KOPT-K1 (cell line): Measurements from ENCODE around the gene SIGLEC10.
A peak's percentile ranks its signal among the peaks of the same experiment; 100 is the strongest.

Source experiments
- H3K27ac ChIP-seq: fragments of 200-600 bp; sonication (generic); 2 replicates; pipeline ENCODE4 v1.5.1; 2016; ENCODE audit warnings: antibody characterized with exemption, mild to moderate bottlenecking, low read depth, low read length; ENCODE audit not compliant: poor library complexity, severe bottlenecking
- H3K36me3 ChIP-seq: fragments of 200-600 bp; sonication (generic); 2 replicates; pipeline ENCODE4 v1.5.1; 2017; ENCODE audit warnings: antibody characterized with exemption, mild to moderate bottlenecking, low read length, moderate library complexity; ENCODE audit not compliant: insufficient read depth
- H3K9me3 ChIP-seq: fragments of 200-600 bp; sonication (generic); 2 replicates; pipeline ENCODE4 v1.5.1; 2017; ENCODE audit warnings: antibody characterized with exemption, low read length, mild to moderate bottlenecking; ENCODE audit not compliant: insufficient read depth, poor library complexity, severe bottlenecking

Gene SIGLEC10

GRCh38 chr19:51367565-51368365 lies 49.7 kb downstream of the SIGLEC10 start:
- Histone ChIP-seq H3K9me3 (no peaks in the 10 kb centered on the region), H3K36me3 (no peaks in the 10 kb centered on the region), H3K27ac (peak overlapping the region; percentile 82)

- H3K36me3 ChIP-seq: no peaks in the 10 kb centered on the region
- H3K27ac ChIP-seq: peak overlapping the region; percentile 82
Observed at GRCh38 chr19:51367255-51367564, 50.2 kb downstream of the SIGLEC10 start.

GRCh38 chr19:51366389-51367254 lies 50.8 kb downstream of the SIGLEC10 start:
- Histone ChIP-seq H3K27ac (peak overlapping the region; percentile 82), H3K36me3 (no peaks in the 10 kb centered on the region), H3K9me3 (no peaks in the 10 kb centered on the region)

More at GRCh38 chr19:51367255-51367564, 50.2 kb downstream of the SIGLEC10 start:
- H3K9me3 ChIP-seq: no peaks in the 10 kb centered on the region

DNA sequence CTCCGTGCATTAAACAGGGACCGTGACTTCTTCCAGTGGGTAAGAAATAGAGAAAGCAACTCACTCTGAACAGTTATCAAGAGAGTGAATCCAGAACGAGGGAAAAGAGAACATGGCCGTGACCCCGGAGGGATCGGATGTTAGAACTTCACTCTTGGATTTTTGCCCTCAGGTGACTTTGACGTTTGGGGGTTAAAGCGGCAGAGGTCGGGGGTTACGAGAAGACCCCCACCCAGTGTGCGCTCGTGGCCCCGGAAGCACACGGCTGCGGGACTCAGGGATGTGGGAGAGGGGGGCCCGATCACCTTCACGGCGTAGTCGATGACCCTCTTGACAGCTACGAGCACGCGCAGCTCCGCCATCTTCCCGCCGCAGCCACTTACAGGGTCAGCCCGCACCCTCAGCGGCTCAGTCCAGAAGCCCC lies 51.5 kb downstream of the SIGLEC10 start, which contains the start of gene ETFB:
ETFB (minus strand) TSS at position 424 of the 424 bp plus-strand sequence; CDS start at position 362, 62 bp downstream.
- Histone ChIP-seq H3K9me3 (no peaks in the 10 kb centered on the region), H3K27ac (peak within 1 kb of the TSS; percentile 82), H3K36me3 (no peaks in the 10 kb centered on the region)

DNA sequence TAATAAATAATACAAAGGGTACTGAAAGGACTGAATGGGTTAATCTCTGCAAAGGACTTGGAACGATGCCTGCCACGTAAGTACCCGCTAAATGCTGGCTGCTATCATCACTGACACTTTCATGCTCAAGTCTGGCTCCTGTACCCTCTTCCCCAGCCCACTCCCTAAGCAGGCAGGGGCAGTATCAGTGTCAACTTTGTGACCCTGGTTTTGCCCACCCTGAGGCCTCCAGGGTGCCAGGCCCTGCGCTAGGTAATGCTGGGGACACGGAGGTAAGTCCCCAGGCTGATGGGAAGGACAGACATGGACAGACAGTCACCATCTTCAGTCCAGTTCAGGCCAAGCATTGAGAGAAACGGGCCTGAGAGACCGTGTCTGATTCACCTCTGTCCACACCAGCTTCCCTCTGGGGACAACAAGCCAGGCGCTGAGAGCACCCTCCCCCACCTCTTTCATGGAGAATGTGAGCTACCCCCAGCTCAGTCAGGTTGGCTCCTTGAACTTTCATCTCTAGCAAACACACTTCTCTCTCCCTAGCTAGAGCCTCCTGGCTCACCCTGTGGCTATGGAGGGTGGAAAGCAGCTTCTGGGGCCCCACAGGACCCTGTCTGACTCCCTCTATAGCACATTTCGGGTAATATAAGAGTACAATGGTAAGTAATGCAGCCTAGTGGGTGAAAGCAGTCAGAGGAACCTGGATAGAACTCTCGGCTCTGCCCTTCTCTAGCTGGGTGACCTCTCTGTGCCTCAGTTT lies 52.1 kb downstream of the SIGLEC10 start:
- H3K36me3 ChIP-seq: no peaks in the 10 kb centered on the region
- peak overlapping the region; percentile 82 for H3K27ac ChIP-seq
- no peaks in the 10 kb centered on the region for H3K9me3 ChIP-seq

DNA sequence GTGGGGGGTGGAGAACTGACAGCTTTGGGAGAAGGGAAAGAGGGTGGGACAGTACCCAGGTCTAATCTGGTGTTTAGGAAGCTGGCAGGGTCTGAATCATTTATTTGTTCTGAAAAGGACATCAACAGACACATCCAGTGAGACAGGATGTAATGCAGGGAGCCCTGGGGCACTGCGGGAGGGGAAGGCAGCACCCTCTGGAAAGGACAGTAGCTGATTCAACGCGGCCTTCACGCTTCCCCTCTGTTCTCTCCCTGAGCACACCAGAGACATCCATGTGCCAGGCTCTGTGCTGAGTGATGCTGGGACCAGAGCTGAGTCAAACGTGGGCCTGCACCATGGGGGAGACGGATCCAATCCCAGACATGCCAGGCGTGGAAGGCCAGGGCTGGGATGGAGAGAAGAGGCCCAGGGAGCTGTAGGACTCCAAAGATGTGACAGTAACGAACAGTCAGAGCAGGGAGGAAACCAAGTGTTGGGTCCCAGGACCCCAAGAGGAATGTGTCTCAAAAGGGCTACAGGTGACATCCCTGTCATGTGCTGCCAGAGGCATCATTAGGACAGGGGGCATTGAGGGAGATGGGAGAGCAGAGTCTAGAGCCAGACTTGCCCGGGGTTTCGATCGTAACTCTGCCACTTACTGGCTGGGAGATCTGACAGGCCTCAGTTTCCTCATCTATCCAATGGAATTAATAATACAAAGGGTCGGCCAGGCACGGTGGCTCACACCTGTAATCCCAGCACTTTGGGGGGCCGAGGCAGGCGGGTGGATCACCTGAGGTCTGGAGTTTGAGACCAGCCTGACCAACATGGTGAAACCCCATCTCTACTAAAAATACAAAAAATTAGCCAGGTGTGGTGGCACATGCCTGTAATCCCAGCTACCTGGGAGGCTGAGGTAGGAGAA lies 53.0 kb downstream of the SIGLEC10 start:
- Histone ChIP-seq H3K36me3 (no peaks in the 10 kb centered on the region), H3K27ac (no peak overlapping the region)

DNA sequence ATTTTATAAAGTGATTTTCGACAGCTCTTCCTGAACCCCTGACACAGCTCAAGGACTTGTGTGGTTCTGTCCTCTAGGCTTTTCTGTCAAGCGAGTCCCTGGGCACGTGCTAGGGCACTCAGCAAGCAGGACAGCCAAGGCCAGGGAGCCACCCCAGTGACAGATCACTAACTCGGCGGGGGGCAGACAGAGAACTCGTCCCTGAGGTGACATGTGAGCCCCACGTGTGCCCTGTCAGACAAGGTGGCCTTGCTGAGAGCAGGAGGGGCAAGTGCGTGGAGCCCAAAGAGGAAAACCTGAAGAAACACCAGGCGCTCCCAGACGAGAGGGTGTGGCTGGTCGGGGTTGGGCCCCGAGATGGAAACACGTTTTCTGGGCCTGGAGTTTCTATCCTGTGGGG lies 56.2 kb downstream of the SIGLEC10 start:
- no peak overlapping the region for H3K27ac ChIP-seq
- no peaks in the 10 kb centered on the region for H3K36me3 ChIP-seq
- no peaks in the 10 kb centered on the region for H3K9me3 ChIP-seq

More for the DNA sequence above, 53.0 kb downstream of the SIGLEC10 start:
- H3K9me3 ChIP-seq: no peaks in the 10 kb centered on the region
